Vagina (tissue), 2 donors: Measurements from ENCODE around the gene ZNF598.

Source experiments
- CTCF ChIP-seq, 3 experiments: fragments of 450-650 bp in 2 of 3; fragments of 200-600 bp in 1 of 3; sonication (generic) in 1 of 3; IDR thresholded peaks; one replicate each; pipeline ENCODE4 v1.5.1; 2017 to 2019; ENCODE audit warnings: antibody characterized with exemption in 3 of 3, mild to moderate bottlenecking in 2 of 3, moderate library complexity in 2 of 3
- POLR2AphosphoS5 ChIP-seq, 2 donors: sonication (generic); formaldehyde crosslinking; IDR thresholded peaks; one replicate each; pipeline ENCODE4 v1.9.0; 2017; ENCODE audit warnings: antibody characterized with exemption in 2 of 2, mild to moderate bottlenecking in 2 of 2, low read depth in 1 of 2; ENCODE audit not compliant: insufficient read depth in 1 of 2

- TF ChIP-seq CTCF (IDR thresholded peaks at IDR 0.05) (no peak), POLR2AphosphoS5 (IDR thresholded peaks at IDR 0.05; ENCODE audit: insufficient read depth in 1 of 2, low read depth in 1 of 2) (no peak)
Measured at GRCh38 chr16:1999866-2000514, 9.6 kb downstream of the ZNF598 start.
